H1 (cell line): ENCODE results near the gene CYTIP. TPM values are rescaled to one million over a fixed set of nuclear protein-coding genes. Genes with fewer than 3 reads are reported as not detected.

Source experiments
- CTCF ChIA-PET: fragments of 300-600 bp; sonication (Branson Sonifier 250); formaldehyde crosslinking; loops from one replicate; lab custom pipeline; 2021; ENCODE audit not compliant: partially characterized antibody; lab: Charles Lee
- POLR2A ChIA-PET: fragments of 300-600 bp; sonication (Branson Sonifier 250); formaldehyde crosslinking; loops from one replicate; lab custom pipeline; 2021; ENCODE audit warnings: inconsistent platforms; ENCODE audit not compliant: partially characterized antibody; lab: Charles Lee
- DNase-seq, 2 experiments: peaks; one replicate each; pipeline versions ENCODE4 v3.0.0 to v3.0.0-alpha.2; 2010 to 2022; ENCODE audit warnings: low spot score in 2 of 2, low read depth in 1 of 2, mixed read lengths in 1 of 2
- FAIRE-seq: peaks from 2 replicates; lab custom pipeline; 2011; peaks lifted over from hg19 to GRCh38; lab: Jason Lieb, UNC
- H2AFZ ChIP-seq: 2 replicates; pipeline ENCODE4 v1.8.1; 2012; ENCODE audit warnings: low read length, inconsistent platforms
- H2AK5ac ChIP-seq: 2 replicates; pipeline ENCODE4 v1.6.1; 2013; ENCODE audit warnings: low read depth, low read length
- H2BK120ac ChIP-seq: replicated peaks from 2 replicates; pipeline ENCODE3; 2013; ENCODE audit warnings: low read depth, low read length, inconsistent platforms
- H2BK12ac ChIP-seq: 2 replicates; pipeline ENCODE4 v1.6.1; 2013; ENCODE audit warnings: low read depth, low read length
- H2BK15ac ChIP-seq: 2 replicates; pipeline ENCODE4 v1.6.1; 2013; ENCODE audit warnings: low read length
- H2BK20ac ChIP-seq: 2 replicates; pipeline ENCODE4 v1.6.1; 2013; ENCODE audit warnings: low read length
- H2BK5ac ChIP-seq: 2 replicates; pipeline ENCODE4 v1.6.1; 2013; ENCODE audit warnings: low read depth, low read length
- H3K14ac ChIP-seq: 2 replicates; pipeline ENCODE4 v1.6.1; 2013; ENCODE audit warnings: inconsistent platforms; ENCODE audit not compliant: insufficient read length
- H3K18ac ChIP-seq: 2 replicates; pipeline ENCODE4 v1.6.1; 2013; ENCODE audit warnings: low read length; ENCODE audit errors: extremely low read depth
- H3K23ac ChIP-seq: 2 replicates; pipeline ENCODE4 v1.6.1; 2013; ENCODE audit warnings: inconsistent platforms; ENCODE audit not compliant: insufficient read length
- H3K23me2 ChIP-seq: 2 replicates; pipeline ENCODE4 v1.6.1; 2013; ENCODE audit warnings: low read depth, low read length
- H3K27ac ChIP-seq: 2 replicates; pipeline ENCODE4 v1.6.1; 2011; ENCODE audit warnings: low read depth, low read length, inconsistent platforms
- H3K27me3 ChIP-seq, 4 experiments: replicated peaks in 1 of 4; 1 replicate in 1 of 4; 2 replicates in 3 of 4; pipeline versions ENCODE4 v1.6.1 to v1.8.1; 2011 to 2013; ENCODE audit warnings: low read length in 3 of 4, mild to moderate bottlenecking in 3 of 4, inconsistent platforms in 2 of 4, mixed read lengths in 2 of 4, moderate library complexity in 1 of 4; ENCODE audit not compliant: control insufficient read depth in 3 of 4, insufficient read depth in 3 of 4; ENCODE audit errors: extremely low read depth in 1 of 4
- H3K36me3 ChIP-seq, 4 experiments: 2 replicates each; pipeline versions ENCODE4 v1.6.1 to v1.8.1; 2011 to 2013; ENCODE audit warnings: mild to moderate bottlenecking in 4 of 4, low read length in 3 of 4, moderate library complexity in 2 of 4, control low read depth in 1 of 4, inconsistent platforms in 1 of 4; ENCODE audit not compliant: insufficient read depth in 4 of 4, control insufficient read depth in 2 of 4
- H3K4ac ChIP-seq: replicated peaks from 2 replicates; pipeline ENCODE3; 2013; ENCODE audit warnings: low read length, low read depth, mixed read lengths, inconsistent platforms; ENCODE audit not compliant: insufficient read length
- H3K4me1 ChIP-seq, 4 experiments: replicated peaks in 1 of 4; 1 replicate in 1 of 4; 2 replicates in 3 of 4; pipeline versions ENCODE4 v1.6.1 to v1.8.1; 2011 to 2013; ENCODE audit warnings: low read length in 3 of 4, inconsistent platforms in 2 of 4, mixed read lengths in 1 of 4; ENCODE audit not compliant: insufficient read depth in 4 of 4, control insufficient read depth in 3 of 4
- H3K4me2 ChIP-seq, 2 experiments: 2 replicates each; pipeline versions ENCODE4 v1.6.1 to v1.8.1; 2011 to 2013; ENCODE audit warnings: low read depth in 2 of 2, low read length in 2 of 2, control low read depth in 1 of 2, inconsistent platforms in 1 of 2, mild to moderate bottlenecking in 1 of 2; ENCODE audit not compliant: insufficient read depth in 1 of 2
- H3K4me3 ChIP-seq, 4 experiments: fragments of 200-600, 300-600 bp in 1 of 4; sonication (generic), shearing (Covaris generic), sonication (Bioruptor Twin) in 1 of 4; 2 replicates each; pipeline versions ENCODE4 v1.5.1 to v1.8.1; 2011 to 2016; ENCODE audit warnings: low read length in 4 of 4, low read depth in 3 of 4, control low read depth in 2 of 4, inconsistent platforms in 2 of 4, mild to moderate bottlenecking in 2 of 4, mixed read lengths in 1 of 4, moderate library complexity in 1 of 4; ENCODE audit not compliant: insufficient read depth in 2 of 4; ENCODE audit errors: extremely low read depth in 1 of 4
- H3K56ac ChIP-seq: replicated peaks from 2 replicates; pipeline ENCODE3; 2013; ENCODE audit warnings: low read depth, mild to moderate bottlenecking, mixed read lengths, low read length, inconsistent platforms; ENCODE audit not compliant: insufficient read length
- H3K79me1 ChIP-seq: 2 replicates; pipeline ENCODE4 v1.6.1; 2013; ENCODE audit warnings: low read depth, low read length, control low read depth
- H3K79me2 ChIP-seq, 2 experiments: 2 replicates each; pipeline versions ENCODE4 v1.6.1 to v1.8.1; 2012 to 2013; ENCODE audit warnings: low read length in 2 of 2, mild to moderate bottlenecking in 2 of 2, inconsistent platforms in 1 of 2; ENCODE audit not compliant: insufficient read depth in 2 of 2, control insufficient read depth in 1 of 2
- H3K9ac ChIP-seq, 4 experiments: replicated peaks in 1 of 4; 1 replicate in 1 of 4; 2 replicates in 3 of 4; pipeline versions ENCODE4 v1.6.1 to v1.8.1; 2011 to 2013; ENCODE audit warnings: low read depth in 3 of 4, low read length in 3 of 4, control low read depth in 2 of 4, mild to moderate bottlenecking in 2 of 4, moderate library complexity in 2 of 4, inconsistent platforms in 1 of 4; ENCODE audit errors: extremely low read depth in 1 of 4
- H3K9me3 ChIP-seq, 2 experiments: 2 replicates each; pipeline versions ENCODE4 v1.6.1 to v1.8.1; 2012 to 2013; ENCODE audit warnings: mild to moderate bottlenecking in 2 of 2, moderate library complexity in 2 of 2, control low read depth in 1 of 2, inconsistent platforms in 1 of 2, low read depth in 1 of 2, low read length in 1 of 2, mixed read lengths in 1 of 2; ENCODE audit not compliant: insufficient read depth in 2 of 2
- H4K20me1 ChIP-seq, 2 experiments: replicated peaks in 1 of 2; 2 replicates each; pipeline versions ENCODE3 to v1.8.1; 2011 to 2013; ENCODE audit warnings: inconsistent platforms in 2 of 2, low read length in 2 of 2, mild to moderate bottlenecking in 1 of 2; ENCODE audit not compliant: insufficient read depth in 2 of 2, control insufficient read depth in 1 of 2
- H4K5ac ChIP-seq: 2 replicates; pipeline ENCODE4 v1.6.1; 2013; ENCODE audit warnings: low read length, low read depth, mixed read lengths, inconsistent platforms; ENCODE audit not compliant: insufficient read length
- H4K8ac ChIP-seq: 2 replicates; pipeline ENCODE4 v1.8.0; 2013; ENCODE audit warnings: mild to moderate bottlenecking, moderate library complexity, low read length, inconsistent platforms; ENCODE audit not compliant: insufficient read depth; ENCODE audit errors: extremely low read depth
- H4K91ac ChIP-seq: replicated peaks from 2 replicates; pipeline ENCODE3; 2013; ENCODE audit warnings: low read length, mixed read lengths, inconsistent platforms; ENCODE audit not compliant: insufficient read length
- CBX5 ChIP-seq: fragments of 300-800, 300-1000 bp; sonication (generic); IDR thresholded peaks from 2 replicates; pipeline ENCODE4 v1.7.1; 2016; ENCODE audit warnings: antibody characterized with exemption, low read length, low read depth
- CEBPB ChIP-seq: IDR thresholded peaks from 2 replicates; pipeline ENCODE4 v1.6.1; 2012; ENCODE audit warnings: low read depth, low read length
- KDM1A ChIP-seq: fragments of 200-600, 300-600 bp; sonication (generic); IDR thresholded peaks from 2 replicates; pipeline ENCODE4 v1.7.1; 2016; ENCODE audit warnings: mild to moderate bottlenecking, low read length, borderline replicate concordance
- KDM4A ChIP-seq: IDR thresholded peaks from one replicate; pipeline ENCODE4 v1.7.1; 2012; ENCODE audit warnings: low read depth, mild to moderate bottlenecking, moderate library complexity, low read length, inconsistent platforms; ENCODE audit not compliant: severe bottlenecking
- KDM5A ChIP-seq: fragments of 200-600 bp; IDR thresholded peaks from 2 replicates; pipeline ENCODE4 v1.7.1; 2012; ENCODE audit warnings: mild to moderate bottlenecking, low read length, inconsistent platforms, mixed read lengths
- NRF1 ChIP-seq: IDR thresholded peaks from 2 replicates; pipeline ENCODE4 v1.6.1; 2011; ENCODE audit warnings: mild to moderate bottlenecking, low read depth, low read length, improper control_type of control experiment
- POLR2A ChIP-seq, 2 experiments: IDR thresholded peaks; 1 replicate in 1 of 2; 2 replicates in 1 of 2; pipeline ENCODE4 v1.6.1; 2011; ENCODE audit warnings: low read depth in 2 of 2, low read length in 2 of 2, mild to moderate bottlenecking in 2 of 2; ENCODE audit errors: control extremely low read depth in 1 of 2
- SAP30 ChIP-seq: fragments of 300-600 bp; sonication (generic); IDR thresholded peaks from 2 replicates; pipeline ENCODE4 v1.7.1; 2012; ENCODE audit warnings: low read length, moderate library complexity, mild to moderate bottlenecking, inconsistent platforms; ENCODE audit not compliant: insufficient read depth, insufficient replicate concordance
- SIN3A ChIP-seq, 2 experiments: IDR thresholded peaks in 1 of 2; conservative IDR thresholded peaks in 1 of 2; 2 replicates each; pipeline ENCODE4 v1.6.1; 2011 to 2012; ENCODE audit warnings: low read length in 2 of 2, improper control_type of control experiment in 1 of 2, low read depth in 1 of 2, mild to moderate bottlenecking in 1 of 2
- SIRT6 ChIP-seq: IDR thresholded peaks from one replicate; pipeline ENCODE4 v1.7.1; 2012; ENCODE audit warnings: low read length, inconsistent platforms
- SRF ChIP-seq: IDR thresholded peaks from 2 replicates; pipeline ENCODE4 v1.6.1; 2011; ENCODE audit warnings: mild to moderate bottlenecking, low read depth, low read length, moderate library complexity
- TEAD4 ChIP-seq: IDR thresholded peaks from 2 replicates; pipeline ENCODE4 v1.6.1; 2012; ENCODE audit warnings: low read depth, low read length, inconsistent platforms, mixed read lengths
- YY1 ChIP-seq: IDR thresholded peaks from 2 replicates; pipeline ENCODE4 v1.6.1; 2011; ENCODE audit warnings: low read depth, mild to moderate bottlenecking, low read length
- WGBS, 2 experiments: shearing (Covaris generic) in 1 of 2; methylation state at CpG; one replicate each; pipeline versions ENCODE4 v1.1.6 to v1.1.7; 2013 to 2015; ENCODE audit warnings: low lambda C conversion rate in 2 of 2, mixed read lengths in 2 of 2, inconsistent platforms in 1 of 2, low coverage in 1 of 2, missing lambda C conversion rate in 1 of 2; ENCODE audit not compliant: insufficient replicate concordance in 2 of 2, insufficient coverage in 1 of 2, insufficient read length in 1 of 2; ENCODE audit errors: extremely low coverage in 1 of 2, missing lambda C conversion rate in 1 of 2; 5-methylcytosine and 5-hydroxymethylcytosine counted together
- polyA plus RNA-seq, 7 experiments: library from polyadenylated mRNA; depleted of rRNA in 3 of 7; stranded (reverse) in 5 of 7; unstranded in 2 of 7; fragments of >200 nt in 5 of 7; fragments of 200-250 nt in 2 of 7; gene quantifications; 1 replicate in 5 of 7; 2 replicates in 1 of 7; 4 replicates in 1 of 7; pipeline versions ENCODE4 v1.2.1 to v1.2.3, GENCODE V29; 2011 to 2013; ENCODE audit warnings: missing spikeins in 2 of 7, mixed read lengths in 2 of 7
- total RNA-seq: library from RNA; stranded (reverse); fragmentation: NEBNext Ultra II Directional; extraction: Animal tissue kit (Norgen Biotek cat#: 25700); gene quantifications from 2 replicates; pipeline ENCODE4 v1.2.1, GENCODE V29; 2021

CYTIP gene
- total and polyA plus RNA-seq, 2 of the 8 experiments (the other 6 are each of a cell fraction or from before 2014, with no cell fraction given): 0.12 TPM; not detected in 1

DNA sequence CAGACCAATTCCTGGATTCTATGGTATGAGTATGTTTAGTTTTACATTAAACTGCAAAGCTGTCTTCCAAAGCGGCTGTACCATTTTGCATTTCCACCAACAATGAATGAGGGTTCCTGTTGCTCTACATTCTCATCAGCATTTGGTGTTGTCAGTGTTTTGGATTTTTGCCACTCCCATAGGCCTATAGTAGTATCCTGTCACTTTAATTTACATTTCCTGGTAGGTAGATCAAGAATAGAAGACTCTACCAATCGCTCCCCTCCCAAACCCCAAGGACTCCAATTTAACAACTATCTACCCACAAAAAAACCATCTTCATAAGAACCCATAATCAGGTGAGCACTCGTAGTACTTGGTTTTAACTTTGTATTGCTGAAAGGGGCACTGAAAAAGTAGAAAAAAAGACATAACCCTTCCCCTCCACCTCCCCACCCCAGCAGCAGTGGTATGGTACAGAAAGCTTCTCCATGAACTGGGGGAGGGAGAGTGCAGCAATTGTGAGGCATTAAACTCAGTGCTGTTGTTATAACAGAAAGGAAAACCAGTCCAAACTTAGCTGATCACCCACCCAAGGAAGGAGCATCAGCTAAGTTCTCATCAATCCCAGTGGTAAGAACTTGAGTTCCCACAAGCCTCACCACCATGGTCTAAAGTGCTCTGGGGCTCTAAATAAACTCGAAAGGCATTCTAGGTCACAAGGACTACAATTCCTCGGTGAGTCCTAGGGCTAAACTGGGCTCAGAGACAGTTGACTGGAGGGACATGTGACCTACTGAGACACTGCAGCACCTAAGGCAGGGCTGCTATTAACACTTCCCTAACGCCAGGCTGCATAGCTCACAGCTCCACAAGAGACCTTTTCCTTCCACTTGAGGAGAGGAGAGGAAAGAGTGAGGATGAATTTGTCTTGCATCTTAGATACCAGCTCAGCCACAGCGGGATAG lies 35.5 kb upstream of the CYTIP start:
- no peak overlapping the region for H2BK20ac ChIP-seq
- H4K91ac ChIP-seq: no peak overlapping the region
- no peak overlapping the region for H4K8ac ChIP-seq
- no peaks in the 10 kb centered on the region for H3K36me3 ChIP-seq
- no peak overlapping the region for H2AK5ac ChIP-seq
- no peaks in the 10 kb centered on the region for H3K79me2 ChIP-seq
- no peak overlapping the region for H2BK120ac ChIP-seq
- H4K5ac ChIP-seq: no peak overlapping the region
- no peaks in the 10 kb centered on the region for H3K9me3 ChIP-seq
- H3K27ac ChIP-seq: no peak overlapping the region
- H3K27me3 ChIP-seq: no peaks in the 10 kb centered on the region
- H3K23ac ChIP-seq: no peak overlapping the region
- no peak overlapping the region for H2AFZ ChIP-seq
- no peak overlapping the region for H3K4me2 ChIP-seq
- H2BK15ac ChIP-seq: no peak overlapping the region
- H3K4ac ChIP-seq: no peak overlapping the region
- H2BK12ac ChIP-seq: no peak overlapping the region
- 93 to 100% methylated on average over 1 to 7 of the region's 7 CpGs for WGBS, 2 experiments
- FAIRE-seq: no peak
- TF ChIP-seq SRF (no peak), KDM1A (no peak), CBX5 (no peak), TEAD4 (no peak), POLR2A (IDR thresholded peaks at IDR 0.05; ENCODE audit: control extremely low read depth in 1 of 2, low read depth in 2 of 2, low read length in 2 of 2) (no peak), SAP30 (no peak), CEBPB (no peak), SIRT6 (no peak), NRF1 (no peak), SIN3A (conservative IDR thresholded peaks at IDR 0.05 in 1 of 2, IDR thresholded peaks at IDR 0.05 in 1 of 2; ENCODE audit: low read depth in 1 of 2, low read length in 2 of 2) (no peak), KDM4A (no peak), KDM5A (no peak), YY1 (no peak)
- TF ChIP-seq, all 59 proteins: peak for 0
- POLR2A ChIA-PET: no interaction called here
- Histone ChIP-seq H2BK5ac (no peak overlapping the region), H3K56ac (no peak overlapping the region), H3K4me3 (no peak overlapping the region), H3K18ac (no peak overlapping the region), H3K79me1 (no peaks in the 10 kb centered on the region), H3K9ac (no peak overlapping the region), H3K23me2 (no peaks in the 10 kb centered on the region), H4K20me1 (no peaks in the 10 kb centered on the region), H3K14ac (no peak overlapping the region), H3K4me1 (no peaks in the 10 kb centered on the region; a peak in 1 of 7 replicates)
- CTCF ChIA-PET: interaction anchor here (0.6 to 4.6 kb wide), 2 partner anchors 114 to 177 kb away, joined by 3 to 20 read pairs; no protein-coding TSS in a partner anchor
- DNase-seq: no peak
